ENCODE data around the gene PRX.

PRX gene

DNA sequence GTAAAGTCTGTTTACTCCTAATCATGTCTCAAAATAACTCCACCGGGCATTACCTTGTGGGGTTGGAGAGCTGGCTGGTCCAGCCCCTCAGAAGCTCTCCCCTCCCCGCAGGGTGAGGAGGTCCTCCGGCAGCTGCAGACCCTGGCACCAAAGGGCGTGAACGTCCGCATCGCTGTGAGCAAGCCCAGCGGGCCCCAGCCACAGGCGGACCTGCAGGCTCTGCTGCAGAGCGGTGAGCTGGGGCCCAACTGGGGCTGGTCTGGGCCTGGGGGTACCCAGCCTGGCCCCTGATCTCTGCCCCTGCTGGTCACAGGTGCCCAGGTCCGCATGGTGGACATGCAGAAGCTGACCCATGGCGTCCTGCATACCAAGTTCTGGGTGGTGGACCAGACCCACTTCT, 43.4 kb downstream of the PRX start:
- no peak for DNase-seq (ENCODE audit: extremely low read depth in 1 of 2, low read depth in 1 of 2)

DNA sequence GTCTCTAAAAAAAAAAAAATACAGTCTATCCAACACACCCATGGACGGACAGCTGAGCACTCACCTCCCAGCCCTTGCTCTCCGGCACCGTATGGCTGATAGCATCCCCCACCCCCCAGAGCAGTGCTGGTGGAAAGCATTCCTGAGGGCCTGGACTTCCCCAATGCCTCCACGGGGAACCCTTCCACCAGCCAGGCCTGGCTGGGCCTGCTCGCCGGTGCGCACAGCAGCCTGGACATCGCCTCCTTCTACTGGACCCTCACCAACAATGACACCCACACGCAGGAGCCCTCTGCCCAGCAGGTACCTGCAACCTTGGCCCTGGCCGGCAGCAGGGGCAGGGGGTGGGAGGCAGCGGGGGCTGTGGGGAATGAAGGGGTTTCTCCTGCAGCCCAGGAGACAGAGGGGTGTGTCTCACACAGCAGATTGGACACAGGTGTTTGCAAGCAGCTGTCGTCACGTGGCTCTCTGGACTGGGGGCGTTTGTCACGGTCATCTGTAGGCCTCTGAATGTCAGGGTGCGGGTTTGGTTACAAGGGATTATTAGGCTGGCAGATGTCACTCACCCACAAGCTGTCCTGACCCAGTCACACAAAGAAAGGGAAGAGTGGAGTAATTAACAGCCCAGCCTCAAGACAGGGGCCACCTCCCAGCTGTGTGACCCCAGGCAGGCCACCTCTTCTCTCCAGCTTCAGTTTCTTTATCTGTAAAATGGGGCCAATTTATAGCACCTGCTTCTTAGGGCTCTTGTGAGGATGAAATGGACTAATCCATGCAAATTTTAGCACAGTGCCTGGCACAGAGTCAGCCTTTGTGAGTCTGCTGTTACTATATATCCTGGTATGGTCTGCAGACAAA, 45.4 kb downstream of the PRX start:
- DNase-seq (ENCODE audit: extremely low read depth in 1 of 2, low read depth in 1 of 2), result no peak

DNA sequence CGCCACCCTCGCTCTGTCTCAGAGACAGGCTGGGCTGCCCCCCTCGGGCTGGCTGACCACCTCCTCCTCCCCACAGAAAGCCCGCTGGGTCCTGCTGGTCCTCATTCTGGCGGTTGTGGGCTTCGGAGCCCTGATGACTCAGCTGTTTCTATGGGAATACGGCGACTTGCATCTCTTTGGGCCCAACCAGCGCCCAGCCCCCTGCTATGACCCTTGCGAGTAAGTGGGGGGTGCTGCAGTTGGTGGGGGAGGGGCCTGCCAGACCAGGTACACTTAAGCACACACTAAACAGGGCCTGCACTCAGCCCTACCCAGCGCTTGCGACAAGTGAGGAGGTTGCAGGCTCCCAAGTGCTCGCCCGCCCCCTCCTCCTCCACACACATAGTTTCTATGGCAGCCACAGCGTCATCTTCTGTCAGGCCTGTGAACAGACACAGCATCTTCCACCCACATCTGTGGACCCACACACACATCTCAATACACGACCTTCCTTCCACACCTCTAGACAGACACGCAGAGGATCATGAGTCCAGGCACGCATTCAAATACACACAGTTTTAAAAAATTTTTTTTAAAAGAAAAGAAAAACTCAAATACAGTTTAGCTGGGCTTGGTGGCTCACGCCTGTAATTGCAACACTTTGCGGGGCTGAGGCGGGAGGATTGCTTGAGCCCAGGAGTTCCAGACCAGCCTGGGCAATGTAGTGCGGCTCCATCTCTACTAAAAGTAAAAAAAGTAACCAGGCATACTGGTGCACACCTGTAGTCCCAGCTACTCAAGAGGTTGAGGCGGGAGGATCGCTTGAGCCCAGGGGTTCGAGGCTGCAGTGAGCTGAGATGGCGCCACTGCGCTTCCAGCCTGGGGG, 46.2 kb downstream of the PRX start:
- DNase-seq (ENCODE audit: extremely low read depth in 1 of 2, low read depth in 1 of 2), result no peak

DNA sequence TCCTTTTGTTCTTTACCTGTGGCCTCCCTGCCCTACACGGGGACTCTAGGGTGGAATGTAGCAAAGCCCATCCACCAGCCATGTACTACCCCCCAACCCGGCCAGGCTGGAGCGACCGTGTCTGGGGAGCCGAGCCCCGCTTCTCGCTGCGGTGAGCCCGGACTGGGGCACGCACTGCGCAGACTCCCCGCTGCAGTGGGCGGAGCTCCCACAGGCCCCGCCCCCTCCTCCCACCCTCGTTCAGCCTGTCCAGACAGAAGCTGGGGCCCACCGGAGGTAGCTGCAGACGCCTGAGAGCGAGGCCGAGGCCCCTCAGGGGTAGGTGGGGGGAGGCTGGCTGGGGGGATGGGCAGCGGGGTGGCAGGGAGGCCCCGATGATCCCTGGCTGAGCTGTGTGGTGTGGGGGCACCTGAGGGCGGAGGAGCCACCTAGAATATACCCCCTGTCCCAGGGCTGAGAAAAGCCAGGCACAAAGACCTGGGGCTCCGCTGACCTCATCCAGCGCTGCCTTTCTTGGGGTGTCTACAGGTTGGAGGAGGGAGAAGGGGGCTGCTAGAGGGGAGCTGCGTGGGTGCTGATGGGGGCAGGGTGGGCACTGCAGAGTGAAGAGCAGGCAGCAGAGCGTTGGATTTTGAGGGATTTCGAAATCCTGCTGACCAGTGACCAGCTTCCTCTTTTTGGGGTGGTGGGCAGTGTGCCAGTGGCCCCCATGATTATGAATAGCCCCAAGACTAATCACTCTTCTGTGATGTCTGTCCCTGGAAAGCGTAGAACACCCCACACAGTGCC, 47.4 kb downstream of the PRX start:
- DNase-seq (ENCODE audit: extremely low read depth in 1 of 2, low read depth in 1 of 2), result peak; percentile 14 to 31

DNA sequence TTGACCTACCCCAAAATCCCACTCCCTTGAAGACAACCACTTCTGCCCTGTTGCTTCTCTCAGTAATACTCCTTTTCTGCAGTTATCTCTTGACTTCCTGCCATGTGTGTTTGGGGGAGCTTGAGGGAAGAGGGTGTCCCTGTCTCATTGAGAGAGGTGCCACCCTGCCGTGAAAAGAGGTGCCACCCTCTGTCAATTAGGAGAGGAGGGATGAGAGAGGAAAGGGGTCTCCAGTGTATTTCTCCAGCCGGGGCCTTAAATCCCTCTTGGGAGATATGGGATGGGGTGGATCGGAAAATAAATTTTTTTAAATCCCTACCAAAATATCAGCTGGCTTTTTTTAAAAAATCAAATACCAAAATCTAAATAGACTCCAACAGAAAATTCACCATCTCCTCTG, 48.2 kb downstream of the PRX start:
- DNase-seq (ENCODE audit: extremely low read depth in 1 of 2, low read depth in 1 of 2), result no peak

DNA sequence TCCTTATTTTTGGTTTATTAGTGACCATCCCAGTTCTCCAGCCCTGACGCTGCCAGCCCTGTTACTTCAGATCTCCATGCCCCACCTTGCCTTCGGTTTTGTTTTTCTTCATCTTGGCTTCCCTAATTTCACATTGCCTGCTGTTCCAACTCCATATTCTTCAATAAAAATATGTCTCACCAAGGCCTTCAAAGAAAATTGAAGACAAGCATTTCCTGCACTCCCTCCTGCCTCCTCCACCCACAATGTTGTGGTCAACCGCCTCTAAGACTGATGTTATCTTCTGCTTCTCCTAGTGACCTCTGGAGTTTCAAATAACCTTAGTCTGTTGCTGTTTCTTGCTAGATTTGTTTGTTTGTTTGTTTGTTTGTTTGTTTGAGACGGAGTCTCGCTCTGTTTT, 50.1 kb downstream of the PRX start:
- no peak for DNase-seq (ENCODE audit: extremely low read depth in 1 of 2, low read depth in 1 of 2)

DNA sequence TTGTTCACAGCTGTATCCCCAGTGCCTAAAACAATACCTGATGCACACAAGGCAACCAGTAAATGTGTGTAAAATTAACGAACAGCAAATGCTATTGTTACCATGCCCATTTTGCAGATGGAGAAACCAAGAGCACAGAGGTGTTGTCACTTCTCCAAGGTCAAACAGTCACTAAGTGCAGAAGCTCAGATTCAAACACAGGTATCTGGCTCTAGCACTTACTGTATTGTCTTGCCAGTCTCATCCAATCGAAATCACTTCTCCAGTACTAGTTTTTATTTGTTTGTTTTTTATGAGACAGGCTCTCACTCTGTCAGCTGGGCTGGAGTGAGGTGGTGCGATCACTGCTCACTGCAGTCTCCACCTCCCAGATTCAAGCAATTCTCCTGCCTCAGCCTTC, 51.0 kb downstream of the PRX start:
- no peak for DNase-seq (ENCODE audit: extremely low read depth in 1 of 2, low read depth in 1 of 2)

DNA sequence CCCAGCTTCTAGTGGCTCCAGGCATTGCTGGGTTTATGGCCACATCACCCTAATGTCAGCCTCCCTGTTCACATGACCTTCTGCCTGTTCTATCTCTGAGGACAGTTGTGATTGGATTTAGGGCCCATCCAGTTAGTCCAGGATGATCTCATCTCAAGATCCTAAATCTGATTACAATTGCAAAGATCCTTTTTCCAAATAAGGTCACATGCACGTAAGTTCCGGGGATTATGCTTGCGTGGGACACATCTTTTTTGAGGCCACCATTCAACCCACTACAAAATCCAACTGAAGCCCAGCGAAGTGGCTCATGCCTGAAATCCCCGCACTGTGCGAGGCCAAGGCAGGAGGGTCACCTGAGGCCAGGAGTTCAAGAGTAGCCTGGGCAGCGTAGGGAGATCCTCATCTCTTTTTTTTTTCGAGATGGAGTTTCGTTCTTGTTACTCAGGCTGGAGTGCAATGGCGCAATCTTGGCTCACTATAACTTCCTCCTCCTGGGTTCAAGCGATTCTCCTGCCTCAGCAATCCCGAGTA, 52.4 kb downstream of the PRX start:
- no peak for DNase-seq (ENCODE audit: extremely low read depth in 1 of 2, low read depth in 1 of 2)

DNA sequence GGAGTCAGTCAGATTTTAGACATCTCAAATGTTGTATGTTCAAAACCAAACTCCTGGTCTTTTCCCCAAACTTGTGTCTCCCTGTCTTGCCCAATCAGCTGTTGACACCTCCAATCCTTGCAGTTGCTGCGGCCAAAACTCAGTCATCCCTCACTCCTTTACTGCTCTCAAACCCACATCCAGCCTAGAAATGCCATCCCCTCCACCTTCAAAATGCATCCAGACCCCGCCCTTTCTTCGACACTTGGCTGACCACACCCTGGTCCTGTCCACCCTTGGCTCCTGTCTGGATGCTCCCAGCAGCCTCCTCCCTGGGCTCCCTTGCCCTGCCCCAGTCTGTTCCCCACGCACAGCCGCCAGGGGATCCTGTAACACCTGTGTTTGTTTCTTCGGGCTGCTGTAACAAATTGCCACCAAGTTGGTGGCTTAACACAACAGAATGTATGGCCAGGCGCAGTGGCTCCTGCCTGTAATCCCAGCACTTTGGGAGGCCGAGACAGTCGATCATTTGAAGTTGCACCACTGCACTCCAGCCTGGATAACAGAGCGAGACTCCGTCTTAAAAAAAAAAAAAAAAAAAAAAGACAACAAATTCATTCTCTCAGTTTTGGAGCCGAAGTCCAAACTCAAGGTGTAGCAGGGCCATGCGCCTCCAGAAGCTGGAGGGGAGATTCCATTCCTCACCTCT, 53.0 kb downstream of the PRX start:
- DNase-seq (ENCODE audit: extremely low read depth in 1 of 2, low read depth in 1 of 2), result no peak

DNA sequence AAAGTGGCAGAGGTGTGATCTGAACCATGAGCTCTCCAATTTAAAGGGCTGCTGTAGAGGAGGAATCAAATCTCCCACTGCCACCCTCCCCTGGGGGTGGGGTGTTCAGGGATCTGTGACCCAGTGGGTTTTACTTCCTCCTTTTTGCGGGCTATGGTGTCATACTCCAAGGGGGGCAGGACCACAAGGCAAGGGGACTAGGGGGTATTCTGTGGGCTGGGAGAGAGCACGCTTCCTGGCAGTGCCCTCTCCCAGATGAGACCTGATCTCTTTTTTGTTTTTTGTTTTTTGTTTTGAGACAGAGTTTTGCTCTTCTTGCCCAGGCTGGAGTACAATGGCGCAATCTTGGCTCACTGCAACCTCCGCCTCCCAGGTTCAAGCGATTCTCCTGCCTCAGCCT, 54.4 kb downstream of the PRX start:
- no peak for DNase-seq (ENCODE audit: extremely low read depth in 1 of 2, low read depth in 1 of 2)

DNA sequence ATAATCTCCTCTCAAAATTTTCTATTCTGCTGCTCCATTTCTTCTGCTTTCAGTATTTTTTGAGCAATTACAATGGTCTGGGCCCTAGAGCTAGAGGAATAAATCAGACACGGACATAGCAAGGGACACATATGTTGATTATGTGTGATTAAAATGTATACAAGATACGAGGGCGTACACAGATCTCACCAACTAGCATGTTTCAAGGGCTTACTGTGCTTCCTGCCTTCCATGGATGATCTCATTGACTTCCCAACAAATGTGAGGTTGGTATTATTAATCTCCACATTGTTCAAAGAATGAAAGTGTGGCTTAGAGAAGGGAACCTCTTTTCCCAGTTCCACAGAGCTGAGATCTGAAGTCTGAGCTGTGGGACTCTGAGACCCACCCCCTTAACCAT, 55.5 kb downstream of the PRX start:
- no peak for DNase-seq (ENCODE audit: extremely low read depth in 1 of 2, low read depth in 1 of 2)

DNA sequence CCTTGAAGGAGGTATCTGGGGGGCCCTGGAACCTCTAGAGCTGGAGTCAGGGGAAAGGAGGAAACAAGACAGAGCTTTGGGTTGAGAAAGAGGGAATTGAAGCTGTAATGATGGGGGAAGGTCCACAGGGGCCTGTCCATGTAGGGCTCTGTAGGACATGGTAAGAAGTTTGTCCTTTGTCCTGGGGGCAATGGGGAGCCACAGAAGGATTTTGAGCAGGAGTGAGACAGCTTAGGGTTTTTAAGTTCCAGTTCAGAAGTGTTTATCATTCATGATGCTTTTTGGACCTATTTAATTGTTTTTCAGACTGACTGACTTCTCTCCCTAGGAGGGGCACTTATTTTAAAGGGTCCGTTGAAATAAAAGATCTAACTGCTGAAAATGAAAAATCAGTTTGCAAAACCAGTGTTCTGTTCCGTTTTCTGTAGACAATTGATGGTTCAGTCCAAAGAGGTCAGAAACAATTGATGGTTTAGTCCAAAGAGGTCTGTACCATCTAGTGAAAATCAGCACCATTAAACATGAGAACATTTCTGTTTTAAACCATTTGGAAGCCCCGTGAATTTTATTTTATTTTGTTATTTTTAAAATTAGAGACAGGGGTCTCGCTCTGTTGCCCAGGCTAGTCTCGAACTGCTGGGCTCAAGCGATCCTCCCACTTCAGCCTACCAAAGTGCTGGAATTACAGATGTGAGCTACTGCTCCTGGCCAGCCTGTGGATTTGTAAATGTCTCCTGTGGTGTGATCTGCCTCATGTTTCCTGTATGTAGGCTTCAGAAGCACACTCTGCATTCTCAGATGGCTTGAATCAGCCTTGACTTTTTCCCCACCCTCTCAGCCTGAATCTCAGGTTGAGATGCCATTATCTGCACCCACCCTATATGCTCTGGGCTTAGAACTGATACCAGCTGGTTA, 56.2 kb downstream of the PRX start:
- DNase-seq (ENCODE audit: extremely low read depth in 1 of 2, low read depth in 1 of 2), result no peak

DNA sequence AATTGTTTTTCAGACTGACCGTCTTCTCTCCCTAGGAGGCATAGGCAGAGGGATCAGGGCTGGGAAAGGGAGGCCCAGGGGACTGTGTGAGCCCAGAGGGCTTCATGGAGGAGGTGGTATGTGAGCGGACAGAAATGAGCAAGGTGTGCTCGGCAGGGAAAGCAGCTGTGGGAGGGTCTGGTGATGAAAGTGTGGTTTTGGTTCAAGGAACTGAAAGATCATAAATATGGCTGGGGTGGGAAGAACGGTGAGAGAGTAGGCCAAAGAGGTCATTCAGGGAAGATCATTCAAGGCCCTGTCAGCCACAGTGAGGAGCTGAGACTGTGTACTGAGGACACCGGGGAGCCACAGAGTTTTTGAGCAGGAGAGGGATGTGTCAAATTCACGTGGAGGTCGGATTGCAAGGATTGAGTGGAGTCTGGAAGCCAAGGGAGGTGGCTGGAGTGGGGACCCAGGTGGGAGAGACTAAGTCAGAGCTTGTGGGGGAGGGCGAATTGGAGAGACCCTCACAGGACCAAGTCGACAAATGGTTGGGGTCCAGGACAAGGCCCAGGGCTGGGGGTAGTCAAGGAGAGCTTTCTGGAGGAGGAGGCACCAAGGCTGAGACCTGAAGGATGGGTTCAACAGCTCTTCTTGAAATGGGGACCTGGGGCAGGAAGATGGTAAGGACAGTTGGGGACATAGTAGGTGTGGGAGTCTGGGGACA, 57.0 kb downstream of the PRX start:
- DNase-seq (ENCODE audit: extremely low read depth in 1 of 2, low read depth in 1 of 2), result no peak

DNA sequence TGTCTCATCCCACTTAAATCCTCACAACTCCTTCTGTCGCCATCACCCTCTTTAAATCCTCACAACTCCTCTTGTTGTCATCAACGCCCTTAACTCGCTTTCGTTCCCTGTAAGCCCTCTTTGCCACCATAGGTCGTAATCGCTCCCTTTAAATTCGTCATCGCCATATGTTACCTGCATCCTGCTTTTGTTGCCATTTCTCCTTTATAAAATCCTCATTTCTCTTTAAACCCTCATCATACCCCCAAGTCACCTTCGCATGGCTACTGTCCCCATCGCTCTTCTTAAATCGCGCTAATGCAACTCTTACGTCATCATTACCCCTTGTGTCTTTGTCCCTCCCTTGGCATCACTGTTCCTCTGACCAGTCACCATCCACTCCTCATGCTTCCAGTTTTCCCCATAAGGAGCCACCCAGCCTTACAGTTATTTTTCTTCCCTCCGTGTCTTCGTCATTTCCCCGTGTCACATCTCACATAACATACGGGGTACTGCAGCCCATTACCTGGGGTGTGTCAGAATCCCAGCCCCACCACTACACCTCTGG, 64.1 kb downstream of the PRX start:
- DNase-seq (ENCODE audit: extremely low read depth in 1 of 2, low read depth in 1 of 2), result no peak

DNA sequence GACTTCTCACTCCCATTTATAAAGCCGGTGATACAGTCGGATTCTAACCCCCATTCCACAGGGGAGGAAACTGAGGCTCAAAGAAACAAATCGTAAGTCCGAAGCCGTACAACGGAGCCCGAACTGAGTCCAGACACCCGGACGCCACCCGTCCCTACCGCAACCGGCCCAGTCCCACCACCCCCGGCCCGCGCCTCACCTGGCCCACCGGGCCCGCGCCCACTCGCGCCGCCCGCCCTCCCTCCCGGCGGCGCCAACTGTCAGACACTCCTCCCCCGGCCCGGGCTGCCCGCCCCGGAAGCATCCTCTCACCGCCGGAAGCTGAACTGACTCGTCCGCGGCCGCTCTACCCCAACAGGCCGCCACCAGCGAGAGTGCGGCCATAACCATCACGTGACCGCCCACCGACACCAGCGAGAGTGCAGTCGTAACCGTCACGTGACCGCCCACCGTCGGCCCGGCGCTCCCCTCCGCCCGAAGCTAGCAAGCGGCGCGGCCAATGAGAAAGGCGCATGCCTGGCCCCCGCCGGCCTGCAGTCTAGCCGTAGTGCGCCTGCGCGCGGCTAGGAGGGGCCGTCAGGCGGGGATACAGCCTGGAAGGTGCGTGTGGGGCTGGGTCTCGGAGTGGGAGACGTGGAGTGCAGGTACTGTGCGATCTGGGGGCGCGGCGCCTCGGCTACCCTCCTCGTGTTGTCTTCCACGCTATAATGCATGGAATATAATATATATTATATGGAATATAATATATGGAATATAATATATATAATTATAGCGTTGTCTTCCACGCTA, 64.9 kb downstream of the PRX start, which contains the start of the genes C19orf47 and PLD3:
Gene C19orf47, minus strand, starts transcription at position 273 of the 789 bp plus-strand sequence. CDS start 6,540 bp downstream, outside the sequence.
Gene PLD3, plus strand, starts transcription at position 571 of the 789 bp plus-strand sequence. CDS start 17,789 bp downstream, outside the sequence.
- peak; percentile 99 for DNase-seq (ENCODE audit: extremely low read depth in 1 of 2, low read depth in 1 of 2)

DNA sequence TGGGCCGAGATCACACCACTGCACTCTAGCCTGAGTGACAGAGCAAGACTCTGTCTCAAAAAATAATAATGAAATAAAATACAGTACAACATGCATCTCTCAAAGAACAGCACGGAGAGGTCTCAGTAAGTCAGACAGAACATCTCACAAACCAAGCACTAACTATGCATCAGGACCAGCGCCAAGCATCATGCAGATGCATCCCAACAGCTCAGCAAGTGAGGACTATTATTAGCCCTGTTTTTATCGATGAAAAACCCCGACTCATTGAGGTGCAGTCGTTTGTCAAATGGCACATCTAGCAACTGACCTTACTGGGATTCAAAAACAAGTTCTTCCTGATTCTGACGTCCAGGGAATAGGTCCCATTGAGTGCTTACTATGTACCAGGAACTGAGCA, 68.8 kb downstream of the PRX start:
- DNase-seq (ENCODE audit: extremely low read depth in 1 of 2, low read depth in 1 of 2), result no peak
